Neural cell (in vitro differentiated cells): Measurements from ENCODE around the gene HBEGF. TPM values are rescaled to one million over a fixed set of nuclear protein-coding genes. Genes with fewer than 3 reads are reported as not detected.

ENCODE experiments used
- H2AFZ ChIP-seq: fragments of 200-600, 300-800 bp; sonication (generic), shearing (Covaris generic); 2 replicates; pipeline ENCODE4 v1.6.0; 2014; ENCODE audit warnings: low read depth, mild to moderate bottlenecking, antibody characterized with exemption, low read length, moderate library complexity
- H3F3A ChIP-seq: fragments of 200-600 bp; shearing (Covaris generic); 2 replicates; pipeline ENCODE4 v1.6.1; 2016; ENCODE audit warnings: mild to moderate bottlenecking, moderate library complexity, mixed read lengths, antibody characterized with exemption, low read length; ENCODE audit not compliant: insufficient read depth, poor library complexity, severe bottlenecking
- H3K27ac ChIP-seq: fragments of 200-600, 300-800 bp; sonication (generic), shearing (Covaris generic); 2 replicates; pipeline ENCODE4 v1.5.1; 2014; ENCODE audit warnings: mild to moderate bottlenecking, low read length, moderate library complexity
- H3K27me3 ChIP-seq: fragments of 300-800, 200-600 bp; sonication (generic), shearing (Covaris generic); 2 replicates; pipeline ENCODE4 v1.6.0; 2014; ENCODE audit warnings: mild to moderate bottlenecking, low read depth, low read length, moderate library complexity; ENCODE audit not compliant: insufficient read depth
- H3K36me3 ChIP-seq: fragments of 300-800, 200-600 bp; sonication (generic), shearing (Covaris generic); 2 replicates; pipeline ENCODE4 v1.5.1; 2014; ENCODE audit warnings: mild to moderate bottlenecking, antibody characterized with exemption, low read length, moderate library complexity; ENCODE audit not compliant: insufficient read depth
- H3K4me2 ChIP-seq: fragments of 300-800, 200-600 bp; sonication (generic), shearing (Covaris generic); 2 replicates; pipeline ENCODE4 v1.6.0; 2014; ENCODE audit warnings: mild to moderate bottlenecking, low read length
- H3K4me3 ChIP-seq: fragments of 300-800, 200-600 bp; sonication (generic), shearing (Covaris generic); 2 replicates; pipeline ENCODE4 v1.5.1; 2014; ENCODE audit warnings: mild to moderate bottlenecking, low read length, moderate library complexity
- H3K79me2 ChIP-seq: fragments of 200-600 bp; shearing (Covaris generic); replicated peaks from 2 replicates; pipeline ENCODE4 v1.6.0; 2014; ENCODE audit warnings: mild to moderate bottlenecking, low read length, moderate library complexity; ENCODE audit not compliant: insufficient read depth
- H3K9ac ChIP-seq: fragments of 300-800, 200-600 bp; sonication (generic), shearing (Covaris generic); 2 replicates; pipeline ENCODE4 v1.6.1; 2016; ENCODE audit warnings: mild to moderate bottlenecking, low read length, mixed read lengths
- H3K9me2 ChIP-seq: fragments of 200-600 bp; shearing (Covaris generic); 2 replicates; pipeline ENCODE4 v1.6.1; 2016; ENCODE audit warnings: mild to moderate bottlenecking, low read length, mixed read lengths; ENCODE audit not compliant: insufficient read depth
- H3K9me3 ChIP-seq: fragments of 200-600, 300-800 bp; sonication (generic), shearing (Covaris generic); 2 replicates; pipeline ENCODE4 v1.6.1; 2016; ENCODE audit warnings: mild to moderate bottlenecking, mixed run types, low read length, moderate library complexity, mixed read lengths
- H4K20me1 ChIP-seq: fragments of 200-600 bp; shearing (Covaris generic); 2 replicates; pipeline ENCODE4 v1.6.1; 2016; ENCODE audit warnings: mild to moderate bottlenecking, mixed run types; ENCODE audit not compliant: insufficient read depth
- EZH2 ChIP-seq: fragments of 200-600, 300-800 bp; shearing (Covaris generic), sonication (generic); IDR thresholded peaks from 2 replicates; pipeline ENCODE4 v1.6.1; 2014; ENCODE audit warnings: antibody characterized with exemption, low read length, borderline replicate concordance, mild to moderate bottlenecking; ENCODE audit not compliant: insufficient read depth, poor library complexity, severe bottlenecking
- MXI1 ChIP-seq: fragments of 450-650 bp; conservative IDR thresholded peaks from 2 replicates; pipeline ENCODE4 v1.6.1; 2014; ENCODE audit warnings: antibody characterized with exemption, mild to moderate bottlenecking; ENCODE audit not compliant: poor library complexity, severe bottlenecking
- POLR2AphosphoS5 ChIP-seq: IDR thresholded peaks from 2 replicates; pipeline ENCODE4 v1.6.1; 2012
- RAD21 ChIP-seq: fragments of 450-650 bp; conservative IDR thresholded peaks from 2 replicates; pipeline ENCODE4 v1.6.1; 2014; ENCODE audit warnings: antibody characterized with exemption, mild to moderate bottlenecking, moderate library complexity
- TAF1 ChIP-seq: IDR thresholded peaks from 2 replicates; pipeline ENCODE4 v1.6.1; 2012; ENCODE audit warnings: low read depth
- polyA plus RNA-seq: library from polyadenylated mRNA; depleted of rRNA; stranded (reverse); fragments of >200 nt; gene quantifications from 2 replicates; pipeline ENCODE4 v1.2.3, GENCODE V29; 2014
- TF ChIP-seq, protein P1 (sequence below): IDR thresholded peaks from 2 replicates; pipeline ENCODE4 v1.6.1; 2012; ENCODE audit warnings: borderline replicate concordance
- TF ChIP-seq, protein P2 (sequence below): fragments of 450-650 bp; IDR thresholded peaks from 2 replicates; pipeline ENCODE4 v1.5.1; 2014; ENCODE audit warnings: antibody characterized with exemption, mild to moderate bottlenecking, moderate library complexity; ENCODE audit not compliant: poor library complexity, severe bottlenecking

Gene HBEGF
- polyA plus RNA-seq, 1 donor from 2014 or later: 9.8 TPM

DNA sequence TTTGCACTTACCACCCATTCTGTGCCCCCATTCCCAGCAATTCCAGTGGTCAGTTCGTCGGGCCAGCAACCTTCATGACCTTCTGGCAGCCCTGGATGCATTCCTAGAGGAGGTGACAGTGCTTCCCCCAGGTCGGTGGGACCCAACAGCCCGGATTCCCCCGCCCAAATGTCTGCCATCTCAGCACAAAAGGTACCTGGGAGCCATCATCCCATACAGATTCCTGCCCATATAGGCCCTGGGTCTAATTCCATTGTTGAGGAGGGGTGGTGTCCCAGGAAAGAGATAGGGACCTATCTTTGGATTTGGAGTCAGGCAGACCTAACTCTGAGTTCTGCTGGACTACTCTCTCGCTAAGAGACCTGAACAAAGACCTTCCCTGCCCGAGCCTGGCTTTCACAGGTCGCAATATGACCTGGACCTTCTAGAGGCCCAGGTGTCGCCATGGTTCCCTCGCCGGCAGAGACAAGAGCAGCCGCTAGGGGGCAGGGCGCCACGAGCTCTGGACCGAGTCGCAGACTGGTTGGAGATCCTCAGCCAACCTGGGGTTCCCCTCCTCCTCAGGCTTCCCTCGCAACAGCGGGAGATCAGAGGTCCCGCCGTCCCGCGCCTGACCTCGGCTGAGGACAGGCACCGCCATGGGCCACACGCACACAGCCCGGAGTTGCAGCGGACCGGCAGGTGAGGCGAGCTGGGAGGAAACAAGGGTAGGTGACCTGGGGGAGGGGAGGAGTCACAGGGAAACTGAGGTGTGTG is 16.6 kb upstream of the HBEGF start:
- TF ChIP-seq, protein P1, sequence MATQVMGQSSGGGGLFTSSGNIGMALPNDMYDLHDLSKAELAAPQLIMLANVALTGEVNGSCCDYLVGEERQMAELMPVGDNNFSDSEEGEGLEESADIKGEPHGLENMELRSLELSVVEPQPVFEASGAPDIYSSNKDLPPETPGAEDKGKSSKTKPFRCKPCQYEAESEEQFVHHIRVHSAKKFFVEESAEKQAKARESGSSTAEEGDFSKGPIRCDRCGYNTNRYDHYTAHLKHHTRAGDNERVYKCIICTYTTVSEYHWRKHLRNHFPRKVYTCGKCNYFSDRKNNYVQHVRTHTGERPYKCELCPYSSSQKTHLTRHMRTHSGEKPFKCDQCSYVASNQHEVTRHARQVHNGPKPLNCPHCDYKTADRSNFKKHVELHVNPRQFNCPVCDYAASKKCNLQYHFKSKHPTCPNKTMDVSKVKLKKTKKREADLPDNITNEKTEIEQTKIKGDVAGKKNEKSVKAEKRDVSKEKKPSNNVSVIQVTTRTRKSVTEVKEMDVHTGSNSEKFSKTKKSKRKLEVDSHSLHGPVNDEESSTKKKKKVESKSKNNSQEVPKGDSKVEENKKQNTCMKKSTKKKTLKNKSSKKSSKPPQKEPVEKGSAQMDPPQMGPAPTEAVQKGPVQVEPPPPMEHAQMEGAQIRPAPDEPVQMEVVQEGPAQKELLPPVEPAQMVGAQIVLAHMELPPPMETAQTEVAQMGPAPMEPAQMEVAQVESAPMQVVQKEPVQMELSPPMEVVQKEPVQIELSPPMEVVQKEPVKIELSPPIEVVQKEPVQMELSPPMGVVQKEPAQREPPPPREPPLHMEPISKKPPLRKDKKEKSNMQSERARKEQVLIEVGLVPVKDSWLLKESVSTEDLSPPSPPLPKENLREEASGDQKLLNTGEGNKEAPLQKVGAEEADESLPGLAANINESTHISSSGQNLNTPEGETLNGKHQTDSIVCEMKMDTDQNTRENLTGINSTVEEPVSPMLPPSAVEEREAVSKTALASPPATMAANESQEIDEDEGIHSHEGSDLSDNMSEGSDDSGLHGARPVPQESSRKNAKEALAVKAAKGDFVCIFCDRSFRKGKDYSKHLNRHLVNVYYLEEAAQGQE: no peak
- TF ChIP-seq, protein P2, sequence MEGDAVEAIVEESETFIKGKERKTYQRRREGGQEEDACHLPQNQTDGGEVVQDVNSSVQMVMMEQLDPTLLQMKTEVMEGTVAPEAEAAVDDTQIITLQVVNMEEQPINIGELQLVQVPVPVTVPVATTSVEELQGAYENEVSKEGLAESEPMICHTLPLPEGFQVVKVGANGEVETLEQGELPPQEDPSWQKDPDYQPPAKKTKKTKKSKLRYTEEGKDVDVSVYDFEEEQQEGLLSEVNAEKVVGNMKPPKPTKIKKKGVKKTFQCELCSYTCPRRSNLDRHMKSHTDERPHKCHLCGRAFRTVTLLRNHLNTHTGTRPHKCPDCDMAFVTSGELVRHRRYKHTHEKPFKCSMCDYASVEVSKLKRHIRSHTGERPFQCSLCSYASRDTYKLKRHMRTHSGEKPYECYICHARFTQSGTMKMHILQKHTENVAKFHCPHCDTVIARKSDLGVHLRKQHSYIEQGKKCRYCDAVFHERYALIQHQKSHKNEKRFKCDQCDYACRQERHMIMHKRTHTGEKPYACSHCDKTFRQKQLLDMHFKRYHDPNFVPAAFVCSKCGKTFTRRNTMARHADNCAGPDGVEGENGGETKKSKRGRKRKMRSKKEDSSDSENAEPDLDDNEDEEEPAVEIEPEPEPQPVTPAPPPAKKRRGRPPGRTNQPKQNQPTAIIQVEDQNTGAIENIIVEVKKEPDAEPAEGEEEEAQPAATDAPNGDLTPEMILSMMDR: peak; percentile 65

GRCh38 chr5:140362311-140362710 is 15.9 kb upstream of the HBEGF start:
- H3K27ac ChIP-seq: no peak overlapping the region
- no peaks in the 10 kb centered on the region for H3K36me3 ChIP-seq
- H3K27me3 ChIP-seq: no peaks in the 10 kb centered on the region
- no peaks in the 10 kb centered on the region for H3F3A ChIP-seq
- H3K4me3 ChIP-seq: no peak overlapping the region
- H3K79me2 ChIP-seq: no peaks in the 10 kb centered on the region
- TF ChIP-seq, protein P1: no peak
- TF ChIP-seq POLR2AphosphoS5: no peak
- TF ChIP-seq EZH2: no peak
- TF ChIP-seq RAD21: no peak
- TF ChIP-seq TAF1: no peak
- TF ChIP-seq MXI1: no peak
- H4K20me1 ChIP-seq: no peaks in the 10 kb centered on the region
- H3K9me2 ChIP-seq: no peaks in the 10 kb centered on the region
- H2AFZ ChIP-seq: no peak overlapping the region
- no peaks in the 10 kb centered on the region for H3K9me3 ChIP-seq
- H3K4me2 ChIP-seq: no peak overlapping the region
- no peak overlapping the region for H3K9ac ChIP-seq

More for the DNA sequence above, 16.6 kb upstream of the HBEGF start:
- peak overlapping the region; percentile 46 for H3K4me3 ChIP-seq
- no peaks in the 10 kb centered on the region for H4K20me1 ChIP-seq
- H3K9me2 ChIP-seq: no peaks in the 10 kb centered on the region
- no peaks in the 10 kb centered on the region for H3F3A ChIP-seq
- no peaks in the 10 kb centered on the region for H3K9me3 ChIP-seq
- H3K36me3 ChIP-seq: no peaks in the 10 kb centered on the region
- H3K4me2 ChIP-seq: no peak overlapping the region
- H3K9ac ChIP-seq: no peak overlapping the region
- no peaks in the 10 kb centered on the region for H3K79me2 ChIP-seq
- no peaks in the 10 kb centered on the region for H3K27me3 ChIP-seq
- H2AFZ ChIP-seq: no peak overlapping the region
- no peak overlapping the region for H3K27ac ChIP-seq
